SU-DHL-6 (cell line): ENCODE measurements around the gene PRDM15.
A peak's percentile ranks its signal among the peaks of the same experiment; 100 is the strongest.

Source experiments
- H2AFZ ChIP-seq: fragments of 200-600 bp; sonication (generic); 2 replicates; pipeline ENCODE4 v1.6.1; 2014; ENCODE audit warnings: low read depth, mild to moderate bottlenecking, moderate library complexity, mixed read lengths, antibody characterized with exemption, low read length; ENCODE audit not compliant: severe bottlenecking
- H3F3A ChIP-seq: fragments of 200-600 bp; shearing (Covaris generic); 2 replicates; pipeline ENCODE4 v1.6.0; 2016; ENCODE audit warnings: antibody characterized with exemption, mild to moderate bottlenecking; ENCODE audit not compliant: insufficient read depth
- H3K27ac ChIP-seq: fragments of 200-600 bp; sonication (generic); 2 replicates; pipeline ENCODE4 v1.5.1; 2016; ENCODE audit warnings: low read depth, mild to moderate bottlenecking, low read length, moderate library complexity, mixed read lengths
- H3K27me3 ChIP-seq: fragments of 200-600 bp; sonication (generic), shearing (Covaris generic); 2 replicates; pipeline ENCODE4 v1.6.0; 2014; ENCODE audit warnings: mild to moderate bottlenecking, low read length
- H3K36me3 ChIP-seq: fragments of 200-600 bp; sonication (generic); 2 replicates; pipeline ENCODE4 v1.6.1; 2014; ENCODE audit warnings: mild to moderate bottlenecking, low read length, mixed read lengths
- H3K4me2 ChIP-seq: fragments of 300-600, 200-600 bp; shearing (Covaris generic), sonication (generic); 2 replicates; pipeline ENCODE4 v1.6.0; 2014; ENCODE audit warnings: low read length, low read depth, mild to moderate bottlenecking; ENCODE audit not compliant: poor library complexity, severe bottlenecking
- H3K4me3 ChIP-seq: fragments of 200-600 bp; sonication (generic); 2 replicates; pipeline ENCODE4 v1.5.1; 2014; ENCODE audit warnings: antibody characterized with exemption, low read length, mild to moderate bottlenecking, mixed read lengths; ENCODE audit not compliant: insufficient read depth, poor library complexity, severe bottlenecking
- H3K79me2 ChIP-seq: fragments of 200-600 bp; sonication (generic); 2 replicates; pipeline ENCODE4 v1.6.1; 2014; ENCODE audit warnings: mild to moderate bottlenecking, low read length, moderate library complexity; ENCODE audit not compliant: insufficient read depth
- H3K9ac ChIP-seq: fragments of 200-600 bp; sonication (generic); 2 replicates; pipeline ENCODE4 v1.7.0; 2014; ENCODE audit warnings: mild to moderate bottlenecking, low read length
- H3K9me2 ChIP-seq: fragments of 200-600 bp; sonication (generic); replicated peaks from 2 replicates; pipeline ENCODE4 v1.6.1; 2014; ENCODE audit warnings: low read length; ENCODE audit not compliant: insufficient read depth
- H3K9me3 ChIP-seq: fragments of 200-600 bp; sonication (generic); 2 replicates; pipeline ENCODE4 v1.6.1; 2014; ENCODE audit warnings: low read length, mixed read lengths; ENCODE audit not compliant: insufficient read depth
- H4K20me1 ChIP-seq: fragments of 200-600 bp; sonication (generic); 2 replicates; pipeline ENCODE4 v1.6.1; 2014; ENCODE audit warnings: low read depth, mild to moderate bottlenecking, antibody characterized with exemption, low read length, moderate library complexity, mixed read lengths
- EZH2phosphoT487 ChIP-seq: fragments of 200-600 bp; sonication (generic), shearing (Covaris generic); conservative IDR thresholded peaks from 2 replicates; pipeline ENCODE4 v1.6.1; 2018; ENCODE audit warnings: mild to moderate bottlenecking, antibody characterized with exemption, low read length, moderate library complexity, mixed read lengths
- TF ChIP-seq, protein P1 (sequence below): fragments of 200-600 bp; sonication (generic); IDR thresholded peaks from one replicate; pipeline ENCODE4 v1.5.1; 2017; ENCODE audit warnings: antibody characterized with exemption, mild to moderate bottlenecking, low read length, moderate library complexity; ENCODE audit not compliant: insufficient read depth, poor library complexity, severe bottlenecking

PRDM15 gene

DNA sequence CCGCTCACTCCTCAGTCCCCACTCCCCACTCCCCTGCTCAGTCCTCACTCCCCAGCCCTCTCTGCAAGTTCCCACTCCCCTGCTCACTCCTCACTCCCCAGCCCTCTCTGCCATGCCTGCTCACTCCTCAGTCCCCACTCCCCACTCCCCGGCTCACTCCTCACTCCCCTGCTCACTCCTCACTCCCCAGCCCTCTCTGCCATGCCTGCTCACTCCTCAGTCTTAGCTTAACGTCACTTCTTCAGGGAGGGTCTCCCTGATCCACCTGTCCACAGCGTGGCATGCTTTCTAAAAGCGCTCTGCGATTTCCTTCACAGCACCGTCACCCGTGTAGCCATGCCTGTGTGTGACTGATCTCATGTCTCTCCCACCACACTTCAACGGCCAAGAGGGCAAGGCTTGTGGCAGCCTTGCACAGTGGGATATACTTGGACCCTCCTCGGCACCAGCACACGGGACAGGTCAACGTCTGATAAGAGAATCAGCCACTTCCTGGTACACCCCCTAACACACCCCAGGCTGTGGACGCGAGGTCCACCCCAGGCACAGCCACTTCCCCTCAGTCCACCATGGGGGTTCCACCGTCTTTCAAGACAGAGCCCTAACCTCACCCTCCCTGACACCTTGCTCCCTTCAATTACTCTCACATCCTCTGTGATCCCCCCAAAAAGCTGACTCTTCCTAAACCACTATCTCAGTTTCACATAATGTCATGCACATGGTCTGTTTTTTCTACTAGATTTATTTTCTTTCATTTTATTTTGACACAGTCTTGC lies 14.0 kb downstream of the PRDM15 start:
- Histone ChIP-seq H3K79me2 (peaks cover 49% of the 10 kb centered on the region), H3K27me3 (no peaks in the 10 kb centered on the region), H2AFZ (no peak overlapping the region), H4K20me1 (no peaks in the 10 kb centered on the region), H3K36me3 (no peaks in the 10 kb centered on the region), H3K9me3 (no peaks in the 10 kb centered on the region), H3K9me2 (no peaks in the 10 kb centered on the region), H3F3A (peaks cover 94% of the 10 kb centered on the region), H3K9ac (peak overlapping the region; percentile 82), H3K27ac (peak overlapping the region; percentile 97), H3K4me2 (peak overlapping the region; percentile 95), H3K4me3 (peak overlapping the region; percentile 38)
- no peak for TF ChIP-seq EZH2phosphoT487
- TF ChIP-seq, protein P1, sequence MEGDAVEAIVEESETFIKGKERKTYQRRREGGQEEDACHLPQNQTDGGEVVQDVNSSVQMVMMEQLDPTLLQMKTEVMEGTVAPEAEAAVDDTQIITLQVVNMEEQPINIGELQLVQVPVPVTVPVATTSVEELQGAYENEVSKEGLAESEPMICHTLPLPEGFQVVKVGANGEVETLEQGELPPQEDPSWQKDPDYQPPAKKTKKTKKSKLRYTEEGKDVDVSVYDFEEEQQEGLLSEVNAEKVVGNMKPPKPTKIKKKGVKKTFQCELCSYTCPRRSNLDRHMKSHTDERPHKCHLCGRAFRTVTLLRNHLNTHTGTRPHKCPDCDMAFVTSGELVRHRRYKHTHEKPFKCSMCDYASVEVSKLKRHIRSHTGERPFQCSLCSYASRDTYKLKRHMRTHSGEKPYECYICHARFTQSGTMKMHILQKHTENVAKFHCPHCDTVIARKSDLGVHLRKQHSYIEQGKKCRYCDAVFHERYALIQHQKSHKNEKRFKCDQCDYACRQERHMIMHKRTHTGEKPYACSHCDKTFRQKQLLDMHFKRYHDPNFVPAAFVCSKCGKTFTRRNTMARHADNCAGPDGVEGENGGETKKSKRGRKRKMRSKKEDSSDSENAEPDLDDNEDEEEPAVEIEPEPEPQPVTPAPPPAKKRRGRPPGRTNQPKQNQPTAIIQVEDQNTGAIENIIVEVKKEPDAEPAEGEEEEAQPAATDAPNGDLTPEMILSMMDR = no peak

DNA sequence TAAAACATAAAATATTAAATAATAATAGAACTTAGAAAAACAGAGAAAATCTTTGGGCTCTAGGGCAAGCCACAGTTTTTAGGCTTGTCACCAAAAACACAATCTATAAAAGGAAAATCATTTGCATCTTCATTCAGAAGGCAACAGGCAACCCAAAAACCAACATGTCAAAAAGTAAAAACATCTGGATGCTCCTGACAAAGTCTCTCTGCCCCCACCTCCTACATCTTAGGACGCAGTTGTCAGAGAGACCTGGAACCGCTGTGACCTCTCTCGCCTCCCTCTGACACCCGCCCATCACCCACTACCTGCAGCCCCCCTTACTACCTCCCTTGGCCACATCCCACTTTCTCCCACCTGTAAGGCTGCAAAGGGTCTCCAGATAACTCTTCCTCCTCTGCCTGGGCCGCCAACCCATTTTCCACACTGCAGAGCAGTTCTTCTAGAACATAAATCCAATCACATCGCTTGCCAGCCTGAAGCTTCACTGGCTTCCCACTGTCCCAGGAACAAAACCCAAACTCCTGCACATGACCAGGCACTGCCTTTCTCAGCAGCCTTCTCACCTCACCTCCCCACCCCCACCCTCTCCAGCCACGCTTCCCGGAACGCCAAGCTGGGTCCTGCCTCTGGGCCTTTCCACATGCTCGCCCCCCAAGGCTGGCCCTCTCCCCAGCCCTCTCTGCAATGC lies 14.7 kb downstream of the PRDM15 start:
- H3K4me2 ChIP-seq = peak overlapping the region; percentile 95
- peak overlapping the region; percentile 38 for H3K4me3 ChIP-seq
- H4K20me1 ChIP-seq = no peaks in the 10 kb centered on the region
- H3K9me2 ChIP-seq = no peaks in the 10 kb centered on the region
- peak overlapping the region; percentile 82 for H3K9ac ChIP-seq
- H3K79me2 ChIP-seq = peaks cover 49% of the 10 kb centered on the region
- H3K9me3 ChIP-seq = no peaks in the 10 kb centered on the region
- no peak overlapping the region for H2AFZ ChIP-seq
- peak overlapping the region; percentile 97 for H3K27ac ChIP-seq
- TF ChIP-seq, protein P1 = no peak
- no peak for TF ChIP-seq EZH2phosphoT487
- no peaks in the 10 kb centered on the region for H3K36me3 ChIP-seq
- peaks cover 87% of the 10 kb centered on the region for H3F3A ChIP-seq
- no peaks in the 10 kb centered on the region for H3K27me3 ChIP-seq

DNA sequence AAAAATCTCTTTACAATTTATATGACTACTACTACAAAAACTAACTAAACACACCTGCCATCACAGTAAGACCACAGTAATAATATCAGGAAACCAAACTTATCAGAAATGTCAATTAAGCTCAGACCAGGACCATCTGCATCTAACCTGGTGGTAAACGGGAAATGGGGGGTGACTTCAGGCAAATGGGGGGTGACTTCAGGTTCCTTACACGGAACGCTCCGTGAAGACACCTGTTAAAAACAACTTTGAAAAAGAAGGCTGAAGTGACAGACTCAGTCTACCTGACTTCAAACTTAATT lies 15.8 kb downstream of the PRDM15 start:
- TF ChIP-seq EZH2phosphoT487 = no peak
- TF ChIP-seq, protein P1 = no peak
- H3K9me2 ChIP-seq = no peaks in the 10 kb centered on the region
- H3K27me3 ChIP-seq = no peaks in the 10 kb centered on the region
- H2AFZ ChIP-seq = no peak overlapping the region
- peak overlapping the region; percentile 82 for H3K9ac ChIP-seq
- no peaks in the 10 kb centered on the region for H3K36me3 ChIP-seq
- peak overlapping the region; percentile 95 for H3K4me2 ChIP-seq
- peak overlapping the region; percentile 51 for H3K4me3 ChIP-seq
- peak overlapping the region; percentile 97 for H3K27ac ChIP-seq
- peaks cover 49% of the 10 kb centered on the region for H3K79me2 ChIP-seq
- peaks cover 76% of the 10 kb centered on the region for H3F3A ChIP-seq
- no peaks in the 10 kb centered on the region for H3K9me3 ChIP-seq
- no peaks in the 10 kb centered on the region for H4K20me1 ChIP-seq
